Measurements from ENCODE around the gene TEFM.
"Not testable (repeated sequence)": the region's sequence is repeated elsewhere in the genome, so short reads cannot be mapped to it uniquely, and the experiment has no call there.

The TEFM gene

DNA sequence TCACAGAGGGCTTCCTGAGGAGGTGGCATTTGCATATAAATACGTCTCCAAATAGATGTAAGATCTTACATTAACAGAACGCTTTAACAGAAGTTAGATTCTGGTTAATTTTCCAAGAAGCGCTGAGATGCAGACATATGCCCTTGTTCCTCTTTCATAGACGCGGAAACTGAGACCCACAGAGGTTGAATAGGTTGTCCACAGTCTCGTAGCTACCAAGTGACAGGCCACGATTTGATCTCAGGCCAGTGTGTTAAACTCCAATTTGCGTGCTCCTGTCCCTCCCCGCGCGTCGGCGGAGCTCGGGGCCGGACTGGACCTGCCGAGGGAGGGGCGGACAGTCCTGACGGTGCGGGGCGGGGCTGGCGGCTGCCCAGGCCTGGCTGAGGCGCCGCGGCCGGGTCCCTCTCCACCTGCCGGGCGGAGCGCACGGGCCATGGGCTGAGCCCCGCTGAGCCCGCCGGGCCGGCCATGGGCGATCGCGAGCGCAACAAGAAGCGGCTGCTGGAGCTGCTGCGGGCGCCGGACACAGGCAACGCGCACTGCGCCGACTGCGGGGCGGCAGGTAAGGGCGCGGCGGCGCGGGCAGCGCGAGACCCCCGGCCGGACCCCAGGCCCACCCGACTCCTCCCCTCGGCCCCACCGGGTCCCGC, 15.6 kb upstream of the TEFM start, which contains the start of gene ADAP2:
Gene ADAP2 (plus strand): TSS at position 402 of the 653 bp plus-strand sequence. CDS start 70 bp downstream, at position 472.
- DNase-seq (ENCODE audit: low read depth in 2 of 2) = no peak

DNA sequence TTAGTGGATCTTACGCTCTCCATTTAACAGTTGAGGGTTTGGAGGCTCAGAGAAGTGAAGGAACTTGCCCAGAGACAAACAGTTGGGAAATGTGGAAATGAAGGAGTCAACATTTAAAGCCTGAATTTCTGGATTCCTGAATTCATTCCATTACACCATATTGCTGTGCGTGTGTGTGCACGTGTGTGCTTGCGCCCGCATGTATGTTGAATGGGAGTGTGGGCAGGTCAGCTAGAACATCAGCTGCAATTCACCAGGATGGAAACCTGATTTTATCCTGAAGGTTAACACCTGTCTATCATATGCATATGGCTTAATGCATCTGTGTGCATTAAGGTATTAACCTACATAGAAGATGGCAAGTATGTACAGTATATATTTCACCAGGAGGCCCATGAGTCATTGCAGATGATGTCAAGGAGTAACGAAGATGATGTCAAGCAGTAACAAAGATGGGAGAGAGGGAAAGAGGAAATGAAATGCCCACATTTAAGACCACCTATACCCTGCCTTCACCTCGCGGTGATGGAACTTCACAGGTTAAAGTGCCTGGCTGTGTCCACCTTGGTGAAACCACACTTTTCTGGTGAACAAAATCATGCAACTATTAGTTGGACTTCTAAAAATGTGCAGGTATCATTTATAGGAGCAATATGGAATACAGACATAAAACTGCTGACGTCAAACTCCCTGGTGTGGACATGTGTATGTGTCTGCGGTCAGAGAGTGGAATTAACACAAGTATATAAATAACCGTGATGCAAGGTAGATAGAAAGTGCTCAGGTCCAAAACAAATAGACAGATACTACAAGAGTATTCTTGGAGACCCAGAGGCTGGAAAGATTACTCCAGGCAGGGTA, 14.9 kb upstream of the TEFM start:
- no peak for DNase-seq (ENCODE audit: low read depth in 2 of 2)

DNA sequence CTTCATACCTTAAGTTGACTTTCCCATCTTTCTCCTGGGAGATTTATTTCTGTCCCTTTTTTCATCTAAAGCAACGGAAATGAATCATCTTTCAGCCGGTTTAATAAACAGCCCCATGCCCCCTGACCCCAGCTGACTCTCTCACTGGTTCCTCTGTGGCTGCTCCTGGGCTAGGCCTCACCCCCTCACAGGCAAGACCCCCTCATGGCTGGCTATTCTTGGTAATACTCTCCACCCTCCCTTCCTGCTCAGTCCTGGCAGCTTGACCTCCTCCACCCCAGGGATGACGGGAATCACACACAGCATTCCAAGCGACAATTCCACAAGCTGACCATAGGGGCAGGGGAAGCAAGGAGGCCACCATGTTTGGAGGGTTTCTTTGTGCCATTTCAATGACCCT, 14.2 kb upstream of the TEFM start:
- DNase-seq (ENCODE audit: low read depth in 2 of 2) = no peak

DNA sequence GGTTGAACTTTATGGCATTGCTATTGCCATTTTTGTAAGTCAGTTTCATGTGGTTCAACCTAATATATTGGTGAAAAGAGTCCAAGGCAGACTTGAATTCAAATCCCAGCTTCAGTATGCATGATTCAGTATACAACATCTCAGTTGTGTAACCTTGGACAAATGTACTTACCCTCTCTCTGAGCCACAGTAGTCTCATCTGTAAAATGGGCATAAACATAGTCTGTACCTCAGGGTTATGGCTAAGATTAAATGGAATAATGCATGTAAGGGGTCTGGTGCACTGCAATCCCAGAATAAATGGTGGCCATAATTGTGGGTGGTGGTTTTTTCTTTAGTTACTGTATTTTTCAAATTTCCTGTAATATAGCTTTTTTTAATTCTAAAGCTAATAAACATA, 11.0 kb upstream of the TEFM start:
- no peak for DNase-seq (ENCODE audit: low read depth in 2 of 2)

DNA sequence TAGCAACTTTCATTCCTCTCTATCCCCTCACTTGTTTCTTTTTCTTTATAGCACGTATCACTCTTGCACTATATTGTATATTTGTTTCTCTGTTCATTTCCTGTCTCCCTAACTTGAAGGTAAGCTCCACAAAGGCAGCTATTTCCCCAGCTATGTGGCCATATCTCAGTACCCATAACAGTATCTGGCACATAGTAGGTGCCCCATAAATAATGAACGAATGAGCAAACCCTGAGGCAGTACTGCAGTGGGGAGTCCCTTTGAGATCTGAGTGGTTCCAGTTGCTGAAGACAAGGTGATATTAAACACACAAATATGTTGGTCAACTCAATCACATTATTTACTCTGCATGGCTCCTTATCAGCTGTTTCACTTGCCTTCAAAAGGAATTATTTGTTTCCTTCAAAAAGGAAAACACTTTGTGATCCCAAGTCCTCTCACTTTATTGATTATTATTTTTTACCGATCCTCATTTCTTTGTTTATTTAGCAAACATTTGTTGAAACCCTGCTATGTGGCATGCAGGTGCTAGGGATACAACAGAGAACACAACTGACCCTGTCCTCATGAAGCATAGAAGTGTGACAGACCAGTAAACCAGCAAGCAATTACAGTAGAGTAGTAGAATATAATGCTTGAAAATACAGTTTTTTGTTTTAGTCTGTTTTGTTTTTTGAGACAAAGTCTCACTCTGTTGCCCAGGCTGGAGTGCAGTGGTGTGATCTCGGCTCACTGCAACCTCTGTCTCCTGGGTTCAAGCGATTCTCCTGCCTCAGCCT, 10.0 kb upstream of the TEFM start:
- DNase-seq (ENCODE audit: low read depth in 2 of 2) = no peak

DNA sequence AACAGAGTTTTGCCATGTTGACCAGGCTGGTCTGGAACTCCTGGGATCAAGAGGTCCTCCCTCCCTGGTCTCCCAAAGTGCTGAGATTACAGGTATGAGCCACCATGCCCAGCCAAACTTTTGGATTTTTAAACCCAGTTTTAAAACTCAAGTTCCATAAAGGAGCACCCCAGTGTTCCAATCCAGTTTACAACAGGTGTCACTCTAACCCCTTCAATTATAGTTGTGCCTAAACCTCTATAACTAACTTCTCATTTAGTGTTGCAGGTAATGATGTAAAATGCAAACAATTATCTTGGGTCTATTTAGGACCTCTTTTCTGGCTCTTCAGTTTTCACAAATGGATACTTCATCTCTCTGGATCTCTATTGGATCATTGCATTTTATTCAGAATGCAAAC, 7.9 kb upstream of the TEFM start:
- DNase-seq (ENCODE audit: low read depth in 2 of 2) = no peak

DNA sequence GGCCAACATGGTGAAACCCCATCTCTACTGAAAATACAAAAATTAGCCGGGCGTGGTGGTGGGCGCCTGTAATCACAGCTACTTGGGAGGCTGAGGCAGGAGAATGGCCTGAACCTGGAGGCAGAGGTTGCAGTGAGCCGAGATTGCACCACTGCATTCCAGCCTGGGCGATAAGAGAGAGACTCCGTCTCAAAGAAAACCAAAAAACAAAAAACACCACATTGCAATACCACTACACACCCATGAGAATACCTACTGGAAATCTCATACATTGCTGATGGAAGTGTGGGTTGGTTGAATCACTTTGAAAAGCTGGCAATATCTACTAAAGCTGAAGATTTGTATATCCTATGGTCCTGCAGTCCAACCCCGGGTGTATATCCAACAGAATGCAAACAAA, 4.1 kb upstream of the TEFM start:
- not testable (repeated sequence) for DNase-seq (ENCODE audit: low read depth in 2 of 2)

DNA sequence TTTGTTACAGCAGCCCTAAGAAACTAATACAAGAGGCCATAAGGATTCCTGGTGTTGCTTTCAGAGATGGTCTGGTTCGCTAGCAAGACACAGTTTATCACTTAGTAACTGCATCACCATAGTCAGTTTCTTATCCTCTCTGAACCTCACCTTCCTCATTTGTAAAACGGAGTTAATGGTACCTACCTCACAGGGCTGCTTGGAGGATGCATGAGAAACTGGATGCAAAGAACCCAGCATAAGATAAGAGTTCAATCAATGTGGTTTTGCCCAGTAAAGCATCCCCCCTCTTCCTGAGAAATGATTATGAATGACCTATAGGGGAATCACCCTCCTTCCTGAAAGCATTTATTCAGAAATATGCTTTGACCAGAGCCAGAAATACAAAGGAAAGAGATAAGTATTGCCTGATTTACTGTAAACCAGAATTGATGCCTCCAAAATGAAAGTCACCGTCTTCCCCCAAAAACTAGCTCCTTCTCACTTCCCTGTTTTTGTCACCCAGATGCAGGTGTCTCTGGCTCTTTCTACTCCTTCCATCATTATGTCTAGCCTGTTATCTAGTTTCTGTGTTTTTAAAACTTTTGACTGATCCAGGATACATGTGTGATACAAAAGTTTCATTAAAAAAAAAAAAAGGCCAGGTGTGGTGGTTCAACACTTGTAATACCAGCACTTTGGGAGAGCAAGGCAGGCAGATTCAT, 2.8 kb upstream of the TEFM start:
- DNase-seq (ENCODE audit: low read depth in 2 of 2) = no peak

DNA sequence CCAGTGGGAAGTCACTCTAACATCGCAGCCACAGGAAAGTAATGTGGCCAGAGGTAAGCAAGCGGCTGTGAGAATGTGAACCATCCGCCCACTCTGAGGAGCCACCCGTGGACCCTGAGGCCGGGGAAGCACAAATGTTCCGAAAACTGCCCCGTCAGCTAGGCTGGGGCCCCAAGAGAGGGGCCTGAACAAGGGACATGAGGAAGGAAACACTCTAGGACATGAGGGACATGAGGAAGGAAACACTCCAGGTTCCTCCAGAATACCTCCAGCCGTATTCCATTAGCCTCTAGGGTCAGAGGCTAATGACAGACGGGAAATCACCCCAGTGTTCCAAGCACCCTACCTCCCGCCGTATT, 317 bp downstream of the TEFM start:
- DNase-seq (ENCODE audit: low read depth in 2 of 2) = no peak

DNA sequence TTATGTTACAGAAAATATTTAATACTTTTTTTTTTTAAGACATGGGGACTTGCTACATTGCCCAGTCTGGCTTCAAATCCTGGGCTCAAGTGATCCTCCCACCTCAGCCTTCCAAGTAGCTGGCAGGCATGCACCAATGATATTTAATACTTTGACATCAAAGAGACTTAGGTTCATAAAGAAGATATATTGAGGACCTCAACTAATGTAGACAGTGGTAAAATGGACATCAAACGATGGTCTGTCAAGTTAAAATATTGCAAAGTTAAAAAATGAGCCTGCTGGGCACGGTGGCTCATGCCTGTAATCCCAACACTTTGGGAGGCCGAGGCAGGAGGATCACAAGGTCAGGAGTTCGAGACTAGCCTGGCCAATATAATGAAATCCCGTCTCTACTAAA, 8.7 kb downstream of the TEFM start:
- DNase-seq (ENCODE audit: low read depth in 2 of 2) = no peak

DNA sequence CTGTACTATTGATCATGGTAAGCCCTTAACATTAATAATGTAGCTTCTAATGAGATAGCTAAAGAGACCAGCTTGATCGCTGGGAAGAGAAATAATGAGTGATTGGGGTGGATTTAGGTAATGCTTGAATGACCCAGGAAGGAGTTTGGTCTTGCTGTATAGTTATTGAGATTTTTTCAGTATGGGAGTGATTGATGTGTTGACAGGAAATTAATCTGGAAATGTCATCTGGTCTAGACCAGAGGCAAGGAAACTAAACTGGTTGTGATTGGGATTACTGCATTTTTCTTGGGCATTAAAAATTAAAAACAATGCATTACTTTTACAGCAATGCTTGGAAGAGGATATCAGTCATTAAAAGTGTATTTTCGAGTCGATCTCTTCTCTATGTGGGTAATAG, 11.8 kb downstream of the TEFM start:
- no peak for DNase-seq (ENCODE audit: low read depth in 2 of 2)

DNA sequence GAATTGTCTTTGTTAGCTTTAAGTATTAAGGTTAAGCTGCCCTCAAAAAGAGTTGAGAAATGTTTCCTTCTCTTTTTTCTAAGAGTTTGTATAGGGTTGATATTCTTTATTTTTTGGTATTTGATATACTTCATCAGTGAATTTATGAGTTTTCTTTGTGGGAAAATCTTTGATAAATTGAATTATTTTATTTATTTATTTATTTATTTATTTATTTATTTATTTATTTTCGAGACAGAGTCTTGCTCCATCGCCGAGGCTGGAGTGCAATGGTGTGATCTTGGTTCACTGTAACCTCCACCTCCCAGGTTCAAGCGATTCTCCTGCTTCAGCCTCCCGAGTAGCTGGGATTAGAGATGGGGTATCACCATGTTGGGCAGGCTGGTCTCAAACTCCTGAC, 19.9 kb downstream of the TEFM start:
- no peak for DNase-seq (ENCODE audit: low read depth in 2 of 2)

DNA sequence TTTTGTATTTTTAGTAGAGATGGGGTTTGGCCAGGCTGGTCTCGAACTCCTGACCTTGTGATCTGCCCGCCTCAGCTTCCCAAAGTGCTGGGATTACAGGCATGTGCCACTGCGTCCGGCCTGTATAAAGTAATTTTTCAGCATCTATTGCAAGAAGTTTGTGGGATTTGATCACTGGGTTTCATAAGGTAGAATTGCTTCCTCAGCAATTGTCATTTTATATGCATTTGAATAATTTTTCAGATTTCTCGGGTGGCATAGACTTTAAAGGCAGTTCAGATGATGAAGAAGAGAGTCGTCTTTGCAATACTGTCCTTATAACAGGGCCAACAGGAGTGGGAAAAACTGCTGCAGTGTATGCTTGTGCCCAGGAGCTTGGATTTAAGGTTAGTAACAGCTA, 37.0 kb downstream of the TEFM start:
- DNase-seq (ENCODE audit: low read depth in 2 of 2) = no peak

DNA sequence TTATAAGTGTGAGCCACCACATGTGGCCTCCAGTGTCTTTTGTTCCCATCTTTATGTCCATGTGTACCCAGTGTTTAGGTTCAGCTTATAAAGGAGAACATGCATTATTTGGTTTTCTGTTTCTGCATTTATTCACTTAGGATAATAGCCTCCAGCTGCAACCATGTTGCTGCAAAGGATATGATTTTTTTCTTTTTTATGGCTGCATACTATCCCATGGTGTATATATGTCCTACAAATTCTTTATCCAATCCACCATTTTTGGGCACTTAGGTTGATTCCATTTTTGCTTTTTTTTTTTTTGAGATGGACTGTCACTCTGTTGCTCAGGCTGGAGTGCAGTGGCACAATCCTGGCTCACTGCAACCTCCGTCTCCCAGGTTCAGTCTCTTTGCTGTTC, 41.4 kb downstream of the TEFM start:
- DNase-seq (ENCODE audit: low read depth in 2 of 2) = no peak

DNA sequence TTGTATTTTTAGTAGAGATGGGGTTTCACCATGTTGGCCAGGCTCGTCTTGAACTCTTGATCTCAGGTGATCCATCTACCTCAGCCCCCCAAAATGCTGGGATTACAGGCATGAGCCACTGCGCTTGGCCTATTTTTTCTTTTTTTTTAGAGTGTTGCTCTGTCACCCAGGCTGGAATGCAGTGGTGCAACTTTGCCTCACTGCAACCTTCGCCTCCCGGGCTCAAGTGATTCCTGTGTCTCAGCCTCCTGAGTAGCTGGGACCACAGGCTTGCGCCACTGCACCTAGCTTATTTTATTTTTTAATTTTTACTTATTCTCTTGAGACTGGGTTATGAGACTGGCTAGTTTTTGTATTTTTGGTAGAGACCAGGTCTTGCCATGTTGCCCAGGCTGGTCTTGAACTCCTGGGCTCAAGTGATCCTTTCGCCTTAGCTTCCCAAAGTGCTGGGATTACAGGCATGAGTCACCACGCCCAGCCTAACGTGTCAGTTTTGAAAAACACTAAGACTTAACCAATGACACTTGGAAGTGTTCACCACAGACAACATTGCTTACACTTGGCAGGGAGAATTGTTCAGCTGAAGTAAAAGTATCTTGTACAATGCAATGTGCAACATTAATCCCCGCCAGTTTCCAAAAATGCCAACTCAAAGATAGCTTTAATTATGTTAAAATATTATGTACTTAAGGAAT, 47.3 kb downstream of the TEFM start:
- no peak for DNase-seq (ENCODE audit: low read depth in 2 of 2)

DNA sequence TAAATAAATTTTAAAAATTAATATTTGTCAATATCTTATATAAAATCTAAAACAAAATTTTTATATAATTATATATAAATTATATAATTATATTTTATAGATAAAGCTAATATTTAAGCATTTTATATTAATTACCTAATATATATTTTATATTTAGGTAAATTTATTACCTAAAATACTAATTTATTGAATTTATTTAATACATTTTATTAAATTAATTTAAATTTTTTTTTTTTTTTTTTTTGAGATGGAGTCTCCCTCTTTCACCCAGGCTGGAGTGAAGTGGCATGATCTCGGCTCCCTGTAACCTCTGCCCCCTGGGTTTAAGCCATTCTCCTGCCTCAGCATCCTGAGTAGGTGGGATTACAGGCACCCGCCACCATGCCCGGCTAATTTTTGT, 51.9 kb downstream of the TEFM start:
- no peak for DNase-seq (ENCODE audit: low read depth in 2 of 2)
